ENCODE measurements around the gene ENPP3. TPM values are rescaled to one million over a fixed set of nuclear protein-coding genes. Genes with fewer than 3 reads are reported as not detected.

The ENPP3 gene
- total and polyA plus RNA-seq, 2 of the 13 experiments (the other 11 are each of a cell fraction or from before 2014, with no cell fraction given), result 40.0 to 75.4 TPM

DNA sequence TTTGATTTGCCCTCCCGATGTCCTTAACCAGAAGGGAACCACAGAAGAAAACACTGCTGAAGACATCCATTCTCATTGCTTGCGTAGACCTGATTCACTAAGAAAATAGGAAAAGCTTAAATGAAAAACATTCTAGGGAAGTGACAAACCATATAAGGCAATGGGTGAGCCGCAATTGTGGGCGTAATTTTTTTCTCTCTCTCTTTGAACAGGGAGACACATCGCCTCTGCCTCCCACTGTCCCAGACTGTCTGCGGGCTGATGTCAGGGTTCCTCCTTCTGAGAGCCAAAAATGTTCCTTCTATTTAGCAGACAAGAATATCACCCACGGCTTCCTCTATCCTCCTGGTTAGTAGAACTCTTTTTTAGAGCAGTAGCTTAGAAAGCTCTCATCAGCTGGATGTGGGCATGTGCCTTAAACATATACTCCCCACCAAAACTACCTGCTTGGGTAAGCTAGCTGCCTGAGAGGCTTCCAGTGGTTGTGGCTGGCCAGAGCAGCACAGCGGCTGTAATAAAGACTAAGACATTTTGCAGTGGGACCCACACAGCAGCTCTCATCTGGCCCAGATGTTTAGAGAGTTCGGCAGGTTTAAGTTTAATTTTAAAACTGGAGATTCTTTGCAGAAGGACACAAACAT lies 96.4 kb downstream of the ENPP3 start:
- no peak overlapping the region for H2AFZ ChIP-seq (ENCODE audit: low read length)
- no peak overlapping the region for H3K4me3 ChIP-seq (replicated peaks in 1 of 3; ENCODE audit: insufficient read depth in 1 of 3, low read depth in 2 of 3, low read length in 3 of 3)

More for the DNA sequence above, 96.4 kb downstream of the ENPP3 start:
- DNase-seq (ENCODE audit: low spot score), result no peak
- no peak for FAIRE-seq
- Histone ChIP-seq H3K9ac (ENCODE audit: insufficient read depth, low read depth, low read length) (no peak overlapping the region), H4K20me1 (ENCODE audit: insufficient read depth, low read length) (no peaks in the 10 kb centered on the region), H3K79me2 (ENCODE audit: insufficient read depth, low read length) (no peaks in the 10 kb centered on the region), H3K27ac (ENCODE audit: extremely low read length, insufficient read depth, low read length) (no peak overlapping the region), H3K4me2 (ENCODE audit: low read depth, low read length) (no peak overlapping the region), H3K36me3 (replicated peaks in 1 of 2; ENCODE audit: control insufficient read depth in 1 of 2, insufficient read depth in 2 of 2, low read length in 2 of 2) (peaks cover 2 to 52% of the 10 kb centered on the region in 2 experiments), H3K27me3 (ENCODE audit: control insufficient read depth in 1 of 2, insufficient read depth in 2 of 2, low read length in 2 of 2) (no peaks in the 10 kb centered on the region), H3K4me1 (ENCODE audit: insufficient read depth, low read length) (peaks cover 10% of the 10 kb centered on the region), H3K9me3 (ENCODE audit: low read length) (no peaks in the 10 kb centered on the region)
- no TSS peak for BruUV-seq (replicated peaks)
- CTCF ChIA-PET (ENCODE audit: low intra/inter-chr PET ratio, low total read pairs), result no interaction called here
- 93% methylated on average over 9 of the region's 9 CpGs for WGBS (ENCODE audit: low lambda C conversion rate)
- in situ Hi-C loops (cut with HindIII; ENCODE audit: extremely low pct_ligation_motif_present, low pct_unique_long_range_greater_than_20kb), result no loop called here
- no peak for ATAC-seq
- TF ChIP-seq ZNF225 (CRISPR knock-in tag; IDR thresholded peaks at IDR 0.05) (no peak), SRF (IDR thresholded peaks at IDR 0.05; ENCODE audit: low read depth, low read length) (peak; percentile 57; the same call in 1 of the 2 replicates), RBM22 (optimal IDR thresholded peaks at IDR 0.05; ENCODE audit: low read length) (no peak), SMAD9 (CRISPR knock-in tag; IDR thresholded peaks at IDR 0.05) (no peak), DNMT1 (CRISPR knock-in tag; IDR thresholded peaks at IDR 0.05) (no peak), ETV6 (CRISPR knock-in tag; conservative IDR thresholded peaks at IDR 0.05) (no peak)
- TF ChIP-seq, protein P1, sequence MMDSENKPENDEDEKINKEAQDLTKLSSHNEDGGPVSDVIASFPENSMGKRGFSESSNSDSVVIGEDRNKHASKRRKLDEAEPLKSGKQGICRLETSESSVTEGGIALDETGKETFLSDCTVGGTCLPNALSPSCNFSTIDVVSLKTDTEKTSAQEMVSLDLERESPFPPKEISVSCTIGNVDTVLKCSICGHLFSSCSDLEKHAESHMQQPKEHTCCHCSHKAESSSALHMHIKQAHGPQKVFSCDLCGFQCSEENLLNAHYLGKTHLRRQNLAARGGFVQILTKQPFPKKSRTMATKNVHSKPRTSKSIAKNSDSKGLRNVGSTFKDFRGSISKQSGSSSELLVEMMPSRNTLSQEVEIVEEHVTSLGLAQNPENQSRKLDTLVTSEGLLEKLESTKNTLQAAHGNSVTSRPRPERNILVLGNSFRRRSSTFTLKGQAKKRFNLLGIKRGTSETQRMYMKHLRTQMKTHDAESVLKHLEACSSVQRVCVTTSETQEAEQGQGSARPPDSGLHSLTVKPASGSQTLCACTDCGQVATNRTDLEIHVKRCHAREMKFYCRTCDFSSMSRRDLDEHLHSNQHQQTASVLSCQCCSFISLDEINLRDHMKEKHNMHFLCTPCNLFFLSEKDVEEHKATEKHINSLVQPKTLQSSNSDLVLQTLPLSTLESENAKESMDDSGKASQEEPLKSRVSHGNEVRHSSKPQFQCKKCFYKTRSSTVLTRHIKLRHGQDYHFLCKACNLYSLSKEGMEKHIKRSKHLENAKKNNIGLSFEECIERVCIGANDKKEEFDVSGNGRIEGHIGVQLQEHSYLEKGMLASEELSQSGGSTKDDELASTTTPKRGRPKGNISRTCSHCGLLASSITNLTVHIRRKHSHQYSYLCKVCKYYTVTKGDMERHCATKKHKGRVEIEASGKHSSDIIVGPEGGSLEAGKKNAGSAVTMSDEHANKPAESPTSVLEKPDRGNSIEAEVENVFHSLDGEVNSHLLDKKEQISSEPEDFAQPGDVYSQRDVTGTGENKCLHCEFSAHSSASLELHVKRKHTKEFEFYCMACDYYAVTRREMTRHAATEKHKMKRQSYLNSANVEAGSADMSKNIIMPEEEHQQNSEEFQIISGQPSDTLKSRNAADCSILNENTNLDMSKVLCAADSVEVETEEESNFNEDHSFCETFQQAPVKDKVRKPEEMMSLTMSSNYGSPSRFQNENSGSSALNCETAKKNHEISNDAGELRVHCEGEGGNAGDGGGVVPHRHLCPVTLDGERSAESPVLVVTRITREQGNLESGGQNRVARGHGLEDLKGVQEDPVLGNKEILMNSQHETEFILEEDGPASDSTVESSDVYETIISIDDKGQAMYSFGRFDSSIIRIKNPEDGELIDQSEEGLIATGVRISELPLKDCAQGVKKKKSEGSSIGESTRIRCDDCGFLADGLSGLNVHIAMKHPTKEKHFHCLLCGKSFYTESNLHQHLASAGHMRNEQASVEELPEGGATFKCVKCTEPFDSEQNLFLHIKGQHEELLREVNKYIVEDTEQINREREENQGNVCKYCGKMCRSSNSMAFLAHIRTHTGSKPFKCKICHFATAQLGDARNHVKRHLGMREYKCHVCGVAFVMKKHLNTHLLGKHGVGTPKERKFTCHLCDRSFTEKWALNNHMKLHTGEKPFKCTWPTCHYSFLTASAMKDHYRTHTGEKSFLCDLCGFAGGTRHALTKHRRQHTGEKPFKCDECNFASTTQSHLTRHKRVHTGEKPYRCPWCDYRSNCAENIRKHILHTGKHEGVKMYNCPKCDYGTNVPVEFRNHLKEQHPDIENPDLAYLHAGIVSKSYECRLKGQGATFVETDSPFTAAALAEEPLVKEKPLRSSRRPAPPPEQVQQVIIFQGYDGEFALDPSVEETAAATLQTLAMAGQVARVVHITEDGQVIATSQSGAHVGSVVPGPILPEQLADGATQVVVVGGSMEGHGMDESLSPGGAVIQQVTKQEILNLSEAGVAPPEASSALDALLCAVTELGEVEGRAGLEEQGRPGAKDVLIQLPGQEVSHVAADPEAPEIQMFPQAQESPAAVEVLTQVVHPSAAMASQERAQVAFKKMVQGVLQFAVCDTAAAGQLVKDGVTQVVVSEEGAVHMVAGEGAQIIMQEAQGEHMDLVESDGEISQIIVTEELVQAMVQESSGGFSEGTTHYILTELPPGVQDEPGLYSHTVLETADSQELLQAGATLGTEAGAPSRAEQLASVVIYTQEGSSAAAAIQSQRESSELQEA (CRISPR knock-in tag; IDR thresholded peaks at IDR 0.05; ENCODE audit: not compliant biosample characterization), result no peak
- TF ChIP-seq, protein P2, sequence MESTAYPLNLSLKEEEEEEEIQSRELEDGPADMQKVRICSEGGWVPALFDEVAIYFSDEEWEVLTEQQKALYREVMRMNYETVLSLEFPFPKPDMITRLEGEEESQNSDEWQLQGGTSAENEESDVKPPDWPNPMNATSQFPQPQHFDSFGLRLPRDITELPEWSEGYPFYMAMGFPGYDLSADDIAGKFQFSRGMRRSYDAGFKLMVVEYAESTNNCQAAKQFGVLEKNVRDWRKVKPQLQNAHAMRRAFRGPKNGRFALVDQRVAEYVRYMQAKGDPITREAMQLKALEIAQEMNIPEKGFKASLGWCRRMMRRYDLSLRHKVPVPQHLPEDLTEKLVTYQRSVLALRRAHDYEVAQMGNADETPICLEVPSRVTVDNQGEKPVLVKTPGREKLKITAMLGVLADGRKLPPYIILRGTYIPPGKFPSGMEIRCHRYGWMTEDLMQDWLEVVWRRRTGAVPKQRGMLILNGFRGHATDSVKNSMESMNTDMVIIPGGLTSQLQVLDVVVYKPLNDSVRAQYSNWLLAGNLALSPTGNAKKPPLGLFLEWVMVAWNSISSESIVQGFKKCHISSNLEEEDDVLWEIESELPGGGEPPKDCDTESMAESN (CRISPR knock-in tag; conservative IDR thresholded peaks at IDR 0.05), result no peak
- POLR2A ChIA-PET, result no interaction called here
- intact Hi-C loops (cut with micrococcal nuclease; ENCODE audit: unreplicated experiment), result no loop called here
